Activated CD8-positive, alpha-beta memory T cell treated with anti-CD3 and anti-CD28 coated beads, Interleukin-2, amount 50 U/mL, for 4 hours (primary cell): ENCODE results near the gene ANKRD39.

ENCODE experiments used
- DNase-seq: peaks from one replicate; pipeline ENCODE4 v3.0.0-alpha.2; 2020

Gene ANKRD39

GRCh38 chr2:96887493-96888012 is 29.7 kb upstream of the ANKRD39 start:
- DNase-seq = no peak

DNA sequence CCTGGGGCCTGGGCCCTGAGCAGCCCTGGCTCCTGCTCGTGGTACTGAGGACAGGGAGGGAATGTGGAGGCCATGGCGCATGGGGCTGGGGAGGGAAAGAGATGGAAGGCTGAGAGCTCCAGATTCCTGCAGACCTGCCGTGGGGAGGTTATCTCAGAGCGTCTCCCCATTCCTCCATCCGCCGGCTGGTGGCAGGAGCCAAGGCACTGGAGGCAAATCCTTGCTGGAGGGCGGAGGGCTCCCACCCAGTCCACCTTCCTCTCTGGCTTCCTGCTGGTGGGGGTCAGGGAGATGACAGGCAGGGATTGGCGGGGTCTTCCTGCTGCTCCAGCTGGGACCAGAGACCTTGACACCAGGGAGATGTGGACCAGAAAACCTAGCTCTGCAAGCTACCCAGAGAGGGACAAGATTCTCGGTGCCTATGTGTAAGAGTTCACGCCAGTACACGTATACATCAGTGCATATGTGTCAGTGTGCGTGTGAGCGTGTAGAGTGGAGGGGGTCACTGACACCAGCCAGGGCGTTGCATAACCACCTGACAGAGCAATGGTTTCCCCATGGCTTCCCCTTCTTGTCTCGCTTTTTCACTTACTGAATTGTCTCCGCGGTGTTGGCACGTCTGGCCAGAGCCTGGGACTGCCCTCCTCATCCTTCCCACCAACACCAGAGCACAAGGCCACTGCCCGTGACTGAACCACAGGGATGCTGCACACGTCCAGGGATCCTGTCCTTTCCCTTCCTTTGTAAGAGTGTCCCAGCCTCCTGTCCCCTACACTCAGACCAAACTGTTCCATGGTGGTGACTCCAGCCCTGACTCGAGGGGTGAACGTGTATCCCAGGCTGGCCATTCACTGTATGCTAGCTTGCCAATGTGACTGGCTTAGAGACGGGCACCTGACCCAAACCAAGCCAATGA is 27.9 kb upstream of the ANKRD39 start:
- DNase-seq = no peak

- no peak for DNase-seq
Measured at GRCh38 chr2:96884299-96885094, 26.7 kb upstream of the ANKRD39 start.

DNA sequence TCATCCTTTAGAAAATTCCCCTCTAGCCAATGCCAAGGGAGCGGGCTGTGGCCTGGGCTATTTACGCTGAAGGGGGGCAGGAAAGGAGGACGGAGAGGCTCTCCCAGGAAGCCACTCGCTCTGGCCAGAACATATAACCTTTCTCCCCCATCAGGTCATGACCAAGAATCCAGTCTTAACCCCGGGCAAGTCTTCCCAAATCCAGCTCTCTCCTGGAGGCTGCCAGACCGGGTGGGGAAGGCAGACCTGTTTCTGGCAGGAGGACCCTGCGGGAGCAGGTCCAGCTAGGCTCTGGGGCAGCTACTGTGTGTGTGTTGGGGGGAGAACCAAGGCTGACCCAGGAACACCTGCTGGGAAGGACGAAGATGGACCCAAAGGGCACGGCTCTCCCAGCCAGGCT is 25.5 kb upstream of the ANKRD39 start:
- no peak for DNase-seq

GRCh38 chr2:96882906-96883305 is 25.1 kb upstream of the ANKRD39 start:
- no peak for DNase-seq

DNA sequence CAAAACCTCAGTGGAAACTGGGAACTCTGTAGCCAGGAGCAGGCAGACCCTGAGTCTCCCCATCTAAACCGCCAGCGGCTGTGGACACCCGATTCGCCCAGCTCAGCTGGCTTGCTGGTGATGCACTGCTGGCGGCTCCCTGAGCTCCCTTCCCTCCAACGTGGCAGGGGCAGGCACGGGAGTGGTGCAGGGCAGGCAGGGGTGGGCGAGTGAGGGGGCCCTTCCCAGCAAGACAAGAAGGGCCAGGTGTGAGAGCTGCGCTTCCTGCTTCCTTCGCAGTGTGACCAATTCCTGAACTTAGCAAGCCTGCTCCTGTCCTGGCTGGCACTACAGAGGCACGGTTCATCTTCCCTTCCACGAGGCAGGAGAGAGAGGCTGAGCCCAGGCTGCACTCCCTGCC is 24.4 kb upstream of the ANKRD39 start:
- no peak for DNase-seq

DNA sequence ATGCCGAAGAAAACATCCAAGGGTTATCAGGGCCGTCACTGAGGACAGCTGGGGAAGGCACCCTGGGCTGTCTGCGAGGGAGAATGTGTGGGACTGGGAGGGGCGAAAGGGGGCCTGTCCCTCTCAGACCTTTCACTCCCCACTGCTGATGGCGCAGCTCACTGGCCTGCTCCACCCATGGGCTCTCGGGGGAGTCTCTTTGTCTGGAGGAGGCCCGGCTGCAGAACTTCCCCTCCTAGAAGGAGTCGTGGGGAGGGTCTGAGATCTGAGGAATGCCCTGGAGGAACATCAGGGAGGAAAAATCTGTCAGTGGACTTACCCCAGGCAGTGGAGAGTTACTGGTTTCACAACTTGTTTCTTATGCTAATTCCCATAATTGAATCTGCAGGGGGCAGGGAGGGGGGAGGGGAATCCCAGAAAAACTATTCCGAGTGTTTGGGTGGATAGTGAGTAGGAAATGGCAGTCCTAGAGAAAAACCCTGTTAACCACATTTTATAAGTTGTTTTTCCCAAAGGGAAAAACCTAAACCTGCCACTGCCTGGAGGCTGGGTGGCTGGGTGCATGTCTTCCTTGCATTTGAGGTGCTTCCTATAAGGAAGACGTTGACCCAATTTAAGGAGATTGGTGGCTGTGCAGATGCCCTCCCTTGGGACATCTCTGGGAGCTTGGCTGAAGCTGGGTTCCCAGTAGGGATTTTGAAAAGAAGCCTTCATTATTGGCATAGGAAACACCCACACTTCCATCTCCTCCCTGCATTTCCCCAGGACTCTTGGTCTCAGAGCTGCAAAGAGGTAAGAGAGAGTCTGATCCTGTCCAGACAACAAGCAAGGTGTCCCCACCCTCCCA is 23.8 kb upstream of the ANKRD39 start:
- DNase-seq = no peak

DNA sequence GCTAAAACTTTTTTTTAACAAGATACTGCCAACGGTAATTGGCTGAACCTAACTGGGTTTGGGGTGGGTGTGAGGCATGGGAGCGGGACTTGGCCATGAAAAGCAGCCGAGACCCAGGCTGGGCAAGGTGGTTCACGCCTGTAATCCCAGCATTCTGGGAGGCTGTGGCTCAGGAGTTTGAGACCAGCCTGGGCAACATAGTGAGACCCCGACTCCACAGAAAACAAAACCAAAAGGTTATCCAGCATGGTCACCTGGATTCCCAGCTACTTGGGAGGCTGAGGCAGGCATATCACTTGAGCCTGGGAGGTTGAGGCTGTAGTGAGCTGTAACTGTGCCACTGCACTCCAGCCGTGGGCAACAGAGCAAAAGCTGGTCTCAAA is 23.1 kb upstream of the ANKRD39 start:
- DNase-seq = no peak

DNA sequence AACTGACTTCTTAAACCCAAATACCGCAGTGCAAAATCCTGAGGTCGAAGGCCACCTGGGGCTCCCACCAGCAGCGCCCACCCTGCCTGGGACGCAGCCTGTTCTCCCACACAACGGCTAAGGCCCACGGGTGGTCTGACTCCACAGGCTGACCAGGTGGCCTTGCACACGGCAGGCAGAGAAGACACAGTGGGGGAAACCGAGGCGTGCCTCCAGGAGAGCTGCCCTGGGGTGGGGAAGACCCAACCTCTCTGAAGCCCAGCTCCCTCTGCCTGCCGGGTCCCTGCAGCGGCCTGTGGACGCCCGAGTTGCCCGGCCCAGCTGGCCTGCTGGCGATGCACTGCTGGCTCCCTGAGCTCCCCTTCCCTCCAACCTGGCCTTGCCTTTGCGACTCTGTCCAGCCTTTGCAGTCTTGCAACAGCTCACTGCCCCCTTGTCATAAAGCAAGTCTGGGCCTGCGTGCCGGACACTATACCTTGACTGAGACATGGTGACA is 21.8 kb upstream of the ANKRD39 start:
- DNase-seq = no peak

DNA sequence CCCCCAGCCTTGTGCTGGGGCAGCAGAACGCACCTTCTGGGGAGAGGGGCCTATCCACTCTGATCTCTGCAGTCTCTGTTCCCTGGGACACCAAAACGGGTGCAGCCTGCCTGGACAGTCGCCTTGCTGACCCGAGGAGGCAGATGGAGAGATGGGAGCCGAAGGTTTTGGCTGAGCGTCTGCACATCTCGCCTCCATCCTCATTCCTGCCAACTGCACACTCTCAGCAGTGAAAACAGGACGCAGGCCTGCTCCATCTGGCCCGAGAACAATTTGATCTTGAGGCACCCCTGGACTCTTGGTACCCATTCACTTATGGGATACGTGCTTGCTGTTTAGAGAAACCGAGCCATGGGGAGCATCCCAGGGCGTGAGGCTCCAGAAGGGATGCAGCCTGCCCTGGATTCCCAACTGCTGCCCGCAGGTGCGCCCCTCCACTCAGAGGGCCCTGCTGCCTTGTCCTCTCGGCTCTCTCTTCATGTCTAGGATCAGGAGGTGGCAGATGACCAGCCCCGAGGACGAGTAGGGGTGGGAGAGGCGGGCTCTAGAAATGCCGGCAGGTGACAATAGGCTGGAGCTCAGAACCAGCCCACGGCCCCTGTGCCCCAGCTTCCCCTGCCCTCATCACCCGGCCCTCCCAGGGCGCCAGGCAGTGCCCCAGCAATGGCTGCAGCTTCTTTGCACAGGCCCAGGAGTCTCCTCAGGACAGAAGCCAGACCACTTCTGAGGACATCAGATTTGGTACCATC is 21.2 kb upstream of the ANKRD39 start:
- DNase-seq = no peak

DNA sequence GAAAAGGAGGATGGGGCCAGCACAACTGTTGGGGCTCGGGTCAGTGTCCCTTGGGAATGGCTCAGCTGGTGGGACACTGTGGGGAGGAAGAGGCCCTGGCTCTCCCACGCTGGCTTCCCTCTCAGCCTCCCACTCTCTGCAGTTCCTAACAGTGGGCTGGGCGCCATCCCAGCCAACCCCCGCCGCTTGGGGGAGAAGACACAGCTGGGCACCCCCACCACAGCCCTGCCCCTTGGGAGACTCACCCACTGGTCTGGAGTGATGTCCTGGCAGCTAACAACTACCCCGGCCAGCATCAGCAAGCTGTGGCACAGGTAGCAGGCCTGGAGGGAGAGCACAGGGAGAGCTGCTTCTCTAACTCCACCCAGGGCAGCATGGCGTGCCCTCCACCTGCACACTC is 20.4 kb upstream of the ANKRD39 start:
- DNase-seq = no peak

- DNase-seq = no peak
Measured at GRCh38 chr2:96877631-96878092, 19.8 kb upstream of the ANKRD39 start.

GRCh38 chr2:96877042-96877451 is 19.2 kb upstream of the ANKRD39 start:
- DNase-seq = no peak

DNA sequence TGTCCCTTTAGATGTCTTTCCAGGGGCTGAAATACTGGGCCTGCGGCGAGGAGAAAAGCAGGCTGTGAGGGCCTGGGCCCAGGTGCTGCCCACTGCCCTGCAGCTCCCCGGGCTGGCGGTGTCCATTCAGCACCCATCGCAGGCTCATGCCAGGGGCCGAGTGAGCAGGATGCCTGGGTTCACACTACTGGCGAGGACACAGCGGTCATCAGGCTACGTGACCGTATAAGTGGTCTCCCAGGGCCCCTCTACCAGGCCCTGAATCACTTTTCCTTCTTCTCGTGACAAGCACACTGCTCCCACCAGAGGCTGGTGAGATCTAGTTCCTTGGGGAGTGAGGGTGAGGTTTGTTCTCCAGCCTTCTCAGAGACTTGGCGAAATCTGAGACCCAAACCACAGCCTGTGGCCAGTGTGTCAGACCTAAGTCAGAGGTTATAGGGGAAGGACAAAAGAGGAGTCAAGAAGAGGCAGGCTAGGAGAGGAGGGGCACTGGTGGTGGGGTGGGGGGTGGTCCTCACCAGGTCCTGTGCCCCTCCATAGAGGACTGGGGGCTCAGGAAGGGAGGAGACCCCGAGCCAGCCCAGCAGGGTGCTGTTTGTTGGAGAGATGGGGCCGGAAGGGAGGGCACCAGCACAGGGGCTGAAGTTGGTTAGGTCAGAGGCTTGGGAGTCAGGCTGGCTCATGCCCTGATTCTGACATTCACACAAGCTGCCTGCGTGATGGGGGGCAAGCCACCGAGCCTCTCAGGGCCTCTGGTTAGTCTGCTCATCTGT is 18.6 kb upstream of the ANKRD39 start:
- no peak for DNase-seq

DNA sequence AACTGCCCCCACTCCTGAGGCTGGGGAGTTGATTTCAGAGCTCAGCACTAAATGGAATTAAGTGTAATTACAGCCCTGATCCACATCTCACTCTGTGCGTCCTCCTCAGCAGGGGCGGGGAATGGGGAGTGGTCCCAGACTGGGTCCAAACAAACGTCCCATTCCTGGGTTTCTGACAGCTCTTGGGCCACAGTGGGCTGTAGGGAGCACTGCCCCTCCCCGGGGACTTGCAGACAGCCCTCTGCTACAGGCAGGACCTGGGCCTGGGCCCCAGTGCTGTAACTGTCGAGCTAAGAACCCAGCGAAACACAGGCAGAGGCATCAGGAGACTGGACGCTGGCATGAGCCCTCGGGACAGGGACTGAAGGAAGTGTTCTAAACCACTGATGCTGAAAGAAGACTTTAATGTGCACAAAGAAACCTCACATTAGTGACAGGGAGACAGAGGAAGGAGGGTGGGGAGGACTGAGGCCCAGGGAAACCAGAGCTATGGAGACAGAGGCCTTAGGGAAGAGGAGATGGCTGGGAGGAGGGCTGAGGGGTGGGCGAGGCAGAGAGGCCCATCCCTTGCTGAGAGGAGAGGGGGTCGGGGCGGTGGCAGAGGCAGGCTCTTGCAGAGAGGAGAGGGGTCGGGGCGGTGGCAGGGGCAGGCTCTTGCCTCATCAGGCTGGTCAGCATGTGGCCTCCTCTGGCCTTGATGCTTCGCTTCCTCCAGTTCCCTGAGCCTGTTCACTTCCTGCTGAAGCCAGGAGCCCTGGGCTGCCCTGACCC is 17.9 kb upstream of the ANKRD39 start:
- no peak for DNase-seq

GRCh38 chr2:96874198-96874831 is 16.5 kb upstream of the ANKRD39 start:
- no peak for DNase-seq

DNA sequence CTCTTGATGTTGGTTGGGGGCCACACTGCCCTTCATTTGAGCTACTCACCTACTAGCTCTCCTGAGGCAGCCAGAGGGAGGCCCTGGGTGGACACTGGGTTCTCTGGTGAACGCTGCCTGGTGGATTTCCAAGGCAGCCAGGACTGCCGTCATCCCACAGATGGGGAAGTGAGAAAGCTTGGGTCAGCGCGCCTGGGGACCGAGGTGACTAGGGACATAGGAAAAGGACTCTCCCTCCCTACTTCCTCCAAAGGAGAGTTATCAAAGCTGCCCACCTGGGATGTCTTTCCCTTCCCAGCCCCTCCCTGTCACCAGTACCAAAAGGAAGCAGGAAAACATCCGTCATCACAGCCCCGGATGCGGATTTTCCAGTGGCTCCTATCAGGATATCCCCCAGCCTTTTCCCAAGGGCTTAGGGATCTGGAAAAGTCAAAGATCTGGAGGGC is 15.9 kb upstream of the ANKRD39 start:
- no peak for DNase-seq

DNA sequence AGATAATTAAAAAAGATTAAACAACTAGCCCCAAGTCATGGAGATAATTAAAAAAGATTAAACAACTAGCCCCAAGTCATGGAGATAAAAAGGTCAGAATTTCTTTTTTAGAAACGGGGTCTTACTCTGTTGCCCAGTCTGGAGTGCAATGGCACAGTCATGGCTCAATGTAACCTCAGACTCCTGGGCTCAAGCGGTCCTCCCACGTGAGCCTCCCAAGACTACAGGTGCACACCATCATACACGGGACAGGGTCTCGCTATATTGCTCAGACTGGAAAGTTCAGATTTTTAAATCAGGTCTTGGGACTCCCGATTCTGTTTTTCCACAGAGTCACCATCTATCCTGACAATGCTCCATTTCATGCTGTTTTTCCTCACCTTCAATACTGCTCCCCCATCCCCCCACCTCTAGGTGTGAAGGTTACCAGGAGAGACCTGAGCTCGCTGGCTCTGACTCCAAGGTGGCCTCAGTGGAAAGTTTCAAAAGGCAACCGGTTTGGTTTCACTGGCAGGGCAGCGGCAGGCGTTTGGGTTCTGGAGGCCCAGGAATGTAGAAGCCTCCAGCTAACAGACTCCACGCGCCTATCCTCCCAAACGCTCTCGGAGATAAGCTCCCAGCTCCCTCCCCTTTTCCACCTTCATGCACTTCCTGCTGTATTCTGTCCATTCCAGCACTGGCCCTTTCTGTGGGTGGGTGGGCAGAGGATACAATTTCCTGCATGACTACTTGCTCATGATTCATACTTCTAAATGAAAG is 15.0 kb upstream of the ANKRD39 start:
- no peak for DNase-seq
